ENCODE measurements around the gene TYMS.

GRCh38 chr18:634551-635045 lies 22.9 kb upstream of the TYMS start:
- TF ChIP-seq, protein P1, sequence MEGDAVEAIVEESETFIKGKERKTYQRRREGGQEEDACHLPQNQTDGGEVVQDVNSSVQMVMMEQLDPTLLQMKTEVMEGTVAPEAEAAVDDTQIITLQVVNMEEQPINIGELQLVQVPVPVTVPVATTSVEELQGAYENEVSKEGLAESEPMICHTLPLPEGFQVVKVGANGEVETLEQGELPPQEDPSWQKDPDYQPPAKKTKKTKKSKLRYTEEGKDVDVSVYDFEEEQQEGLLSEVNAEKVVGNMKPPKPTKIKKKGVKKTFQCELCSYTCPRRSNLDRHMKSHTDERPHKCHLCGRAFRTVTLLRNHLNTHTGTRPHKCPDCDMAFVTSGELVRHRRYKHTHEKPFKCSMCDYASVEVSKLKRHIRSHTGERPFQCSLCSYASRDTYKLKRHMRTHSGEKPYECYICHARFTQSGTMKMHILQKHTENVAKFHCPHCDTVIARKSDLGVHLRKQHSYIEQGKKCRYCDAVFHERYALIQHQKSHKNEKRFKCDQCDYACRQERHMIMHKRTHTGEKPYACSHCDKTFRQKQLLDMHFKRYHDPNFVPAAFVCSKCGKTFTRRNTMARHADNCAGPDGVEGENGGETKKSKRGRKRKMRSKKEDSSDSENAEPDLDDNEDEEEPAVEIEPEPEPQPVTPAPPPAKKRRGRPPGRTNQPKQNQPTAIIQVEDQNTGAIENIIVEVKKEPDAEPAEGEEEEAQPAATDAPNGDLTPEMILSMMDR (IDR thresholded peaks at IDR 0.05) = no peak
- TF ChIP-seq POLR2A (IDR thresholded peaks at IDR 0.05) = no peak
